Neutrophil (primary cell): ENCODE results near the gene NXPH3.

Source experiments
- H3K27ac ChIP-seq: fragments of 200-600 bp; sonication (generic); 2 replicates; pipeline ENCODE4 v1.5.1; 2016; ENCODE audit warnings: mild to moderate bottlenecking, moderate library complexity
- H3K27me3 ChIP-seq: fragments of 200-600 bp; sonication (generic); 2 replicates; pipeline ENCODE4 v1.6.0; 2016; ENCODE audit warnings: mild to moderate bottlenecking
- H3K36me3 ChIP-seq: fragments of 200-600 bp; sonication (generic); 2 replicates; pipeline ENCODE4 v1.5.1; 2017
- H3K4me1 ChIP-seq, 2 experiments: fragments of 200-600 bp in 1 of 2; sonication (generic) in 1 of 2; 1 replicate in 1 of 2; 2 replicates in 1 of 2; pipeline versions ENCODE4 v1.5.1 to v1.6.1; 2013 to 2016; ENCODE audit warnings: low read depth in 1 of 2, low read length in 1 of 2, mild to moderate bottlenecking in 1 of 2, moderate library complexity in 1 of 2; ENCODE audit not compliant: control insufficient read depth in 1 of 2, insufficient read depth in 1 of 2
- H3K4me3 ChIP-seq, 2 experiments: fragments of 200-600 bp in 1 of 2; sonication (generic) in 1 of 2; 1 replicate in 1 of 2; 2 replicates in 1 of 2; pipeline ENCODE4 v1.5.1; 2013 to 2016; ENCODE audit warnings: low read depth in 1 of 2, low read length in 1 of 2, mild to moderate bottlenecking in 1 of 2, moderate library complexity in 1 of 2
- H3K9me3 ChIP-seq: fragments of 200-600 bp; sonication (generic); 2 replicates; pipeline ENCODE4 v1.5.1; 2016
- CTCF ChIP-seq: fragments of 200-600 bp; sonication (generic); IDR thresholded peaks from 2 replicates; pipeline ENCODE4 v1.5.1; 2016; ENCODE audit warnings: antibody characterized with exemption

The NXPH3 gene

GRCh38 chr17:49545007-49545660, 30.5 kb upstream of the NXPH3 start:
- TF ChIP-seq CTCF: no peak
- no peaks in the 10 kb centered on the region for H3K9me3 ChIP-seq
- H3K27ac ChIP-seq: no peak overlapping the region
- H3K36me3 ChIP-seq: no peaks in the 10 kb centered on the region
- no peak overlapping the region for H3K4me3 ChIP-seq
- H3K4me1 ChIP-seq: no peaks in the 10 kb centered on the region
- peaks cover 16% of the 10 kb centered on the region for H3K27me3 ChIP-seq

GRCh38 chr17:49545806-49546545, 29.7 kb upstream of the NXPH3 start:
- Histone ChIP-seq H3K36me3 (no peaks in the 10 kb centered on the region), H3K9me3 (no peaks in the 10 kb centered on the region), H3K4me1 (no peaks in the 10 kb centered on the region), H3K27me3 (peaks cover 10% of the 10 kb centered on the region), H3K4me3 (no peak overlapping the region), H3K27ac (no peak overlapping the region)
- TF ChIP-seq CTCF: no peak

GRCh38 chr17:49546546-49547535, 28.8 kb upstream of the NXPH3 start:
- Histone ChIP-seq H3K27ac (no peak overlapping the region), H3K4me1 (no peaks in the 10 kb centered on the region), H3K4me3 (no peak overlapping the region), H3K27me3 (peaks cover 4% of the 10 kb centered on the region), H3K36me3 (no peaks in the 10 kb centered on the region), H3K9me3 (no peaks in the 10 kb centered on the region)
- no peak for TF ChIP-seq CTCF

GRCh38 chr17:49547566-49547965, 28.1 kb upstream of the NXPH3 start:
- TF ChIP-seq CTCF: no peak
- H3K27ac ChIP-seq: no peak overlapping the region
- H3K36me3 ChIP-seq: no peaks in the 10 kb centered on the region
- H3K9me3 ChIP-seq: no peaks in the 10 kb centered on the region
- H3K4me1 ChIP-seq: no peaks in the 10 kb centered on the region
- no peaks in the 10 kb centered on the region for H3K27me3 ChIP-seq
- no peak overlapping the region for H3K4me3 ChIP-seq

GRCh38 chr17:49548051-49548505, 27.6 kb upstream of the NXPH3 start:
- Histone ChIP-seq H3K9me3 (no peaks in the 10 kb centered on the region), H3K4me1 (no peaks in the 10 kb centered on the region), H3K27me3 (no peaks in the 10 kb centered on the region), H3K36me3 (no peaks in the 10 kb centered on the region), H3K4me3 (no peak overlapping the region), H3K27ac (no peak overlapping the region)
- no peak for TF ChIP-seq CTCF
